GM12878 (cell line): ENCODE measurements around the gene CEP295NL.

Source experiments
- BHLHE40 ChIP-seq, 2 experiments: fragments of 450-650 bp in 1 of 2; IDR thresholded peaks; 2 replicates each; pipeline ENCODE4 v1.6.1; 2011 to 2017; ENCODE audit warnings: low read depth in 2 of 2, borderline replicate concordance in 1 of 2, improper control_type of control experiment in 1 of 2, low read length in 1 of 2, mild to moderate bottlenecking in 1 of 2
- EP300 ChIP-seq, 2 experiments: fragments of 150-350 bp in 1 of 2; IDR thresholded peaks; 2 replicates each; pipeline ENCODE4 v1.6.1; 2011 to 2012; ENCODE audit warnings: low read depth in 2 of 2, low read length in 2 of 2, borderline replicate concordance in 1 of 2, improper control_type of control experiment in 1 of 2, inconsistent platforms in 1 of 2; ENCODE audit not compliant: control insufficient read depth in 1 of 2
- HDAC2 ChIP-seq: fragments of 200-600 bp; sonication (generic); IDR thresholded peaks from 2 replicates; pipeline ENCODE4 v1.6.1; 2017
- HDAC6 ChIP-seq: fragments of 200-600 bp; sonication (generic); IDR thresholded peaks from one replicate; pipeline ENCODE4 v1.8.0; 2017; ENCODE audit warnings: antibody characterized with exemption; ENCODE audit not compliant: unreplicated experiment
- JUND ChIP-seq: IDR thresholded peaks from 2 replicates; pipeline ENCODE4 v1.6.1; 2012; ENCODE audit warnings: low read depth, mild to moderate bottlenecking, low read length, improper control_type of control experiment, moderate library complexity
- NR2C2 ChIP-seq: IDR thresholded peaks from 2 replicates; pipeline ENCODE4 v1.6.1; 2011; ENCODE audit warnings: borderline replicate concordance, low read depth; ENCODE audit not compliant: control insufficient read depth, insufficient read length
- POLR2A ChIP-seq: IDR thresholded peaks from 2 replicates; pipeline ENCODE4 v1.6.1; 2011; ENCODE audit warnings: low read depth, mild to moderate bottlenecking, low read length
- POLR2AphosphoS5 ChIP-seq: IDR thresholded peaks from 2 replicates; pipeline ENCODE4 v1.6.1; 2011; ENCODE audit warnings: mild to moderate bottlenecking, low read length, inconsistent platforms
- YY1 ChIP-seq: IDR thresholded peaks from 2 replicates; pipeline ENCODE4 v1.6.1; 2011; ENCODE audit warnings: low read depth, mild to moderate bottlenecking, low read length

DNA sequence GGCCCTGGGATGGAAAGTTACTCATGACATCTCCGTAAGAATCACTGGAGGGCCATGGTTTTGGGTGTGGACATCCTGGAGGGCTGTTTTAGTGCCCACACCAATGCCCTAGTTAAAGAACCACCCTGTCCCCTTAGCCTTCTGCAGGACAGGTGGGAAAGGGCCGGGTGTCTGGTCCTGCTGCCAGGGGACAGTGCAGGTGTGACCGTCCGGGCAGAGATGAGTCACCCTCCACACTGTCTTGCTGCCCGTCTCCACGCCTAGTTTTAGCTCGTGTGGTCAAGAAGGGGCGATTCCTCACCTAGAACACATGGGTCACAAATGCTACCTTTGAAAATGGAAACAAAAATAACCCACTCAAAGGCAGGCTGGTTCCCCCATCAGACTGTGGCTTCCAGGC is 17.0 kb downstream of the CEP295NL start:
- TF ChIP-seq BHLHE40 (IDR thresholded peaks at IDR 0.05; ENCODE audit: borderline replicate concordance in 1 of 2, low read depth in 2 of 2, low read length in 1 of 2) (no peak), JUND (no peak), EP300 (IDR thresholded peaks at IDR 0.05; ENCODE audit: borderline replicate concordance in 1 of 2, control insufficient read depth in 1 of 2, low read depth in 2 of 2, low read length in 2 of 2) (no peak), YY1 (no peak), POLR2AphosphoS5 (no peak), NR2C2 (no peak), HDAC2 (no peak), HDAC6 (no peak), POLR2A (no peak)
